NCI-H526 treated with DMSO at 0.1 percent for 48 hours (cell line): ENCODE results near the gene CD163.
"Not testable (repeated sequence)": the region's sequence is repeated elsewhere in the genome, so short reads cannot be mapped to it uniquely, and the experiment has no call there.

Experiments
- DNase-seq: peaks from one replicate; lab custom pipeline; 2025; lab: John Stamatoyannopoulos, UW

The CD163 gene

GRCh38 chr12:7450667-7451066, 52.9 kb downstream of the CD163 start:
- no peak for DNase-seq

GRCh38 chr12:7448099-7448498, 55.5 kb downstream of the CD163 start:
- no peak for DNase-seq

GRCh38 chr12:7444537-7444936, 59.0 kb downstream of the CD163 start:
- DNase-seq, result no peak

DNA sequence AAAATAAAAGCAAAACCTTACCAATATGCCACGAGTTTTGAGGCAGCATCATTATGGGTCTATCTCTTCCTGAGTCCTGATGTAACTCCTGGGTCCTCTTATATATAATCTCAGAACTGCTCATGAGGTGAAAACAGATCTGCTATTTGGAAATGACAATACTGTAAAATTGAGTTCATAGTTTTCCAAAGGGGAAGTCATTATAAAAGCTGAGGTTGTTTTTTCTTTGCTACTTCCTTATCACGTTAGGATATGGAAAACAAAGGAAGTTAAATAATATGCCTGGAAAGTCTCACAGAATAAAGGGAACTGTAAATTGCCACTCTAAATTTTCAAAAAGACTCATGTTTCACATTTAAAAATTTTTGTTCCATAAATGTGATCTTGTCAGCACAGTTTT, 59.5 kb downstream of the CD163 start, which contains the start of gene CD163L1:
Gene CD163L1 (minus strand): TSS at position 78 of the 400 bp plus-strand sequence. CDS start 26 bp downstream, at position 52.
- DNase-seq, result no peak

GRCh38 chr12:7441216-7441615, 62.4 kb downstream of the CD163 start:
- no peak for DNase-seq

- peak; percentile 17 for DNase-seq
These were observed 63.7 kb downstream of the CD163 start for GRCh38 chr12:7439579-7440505.

DNA sequence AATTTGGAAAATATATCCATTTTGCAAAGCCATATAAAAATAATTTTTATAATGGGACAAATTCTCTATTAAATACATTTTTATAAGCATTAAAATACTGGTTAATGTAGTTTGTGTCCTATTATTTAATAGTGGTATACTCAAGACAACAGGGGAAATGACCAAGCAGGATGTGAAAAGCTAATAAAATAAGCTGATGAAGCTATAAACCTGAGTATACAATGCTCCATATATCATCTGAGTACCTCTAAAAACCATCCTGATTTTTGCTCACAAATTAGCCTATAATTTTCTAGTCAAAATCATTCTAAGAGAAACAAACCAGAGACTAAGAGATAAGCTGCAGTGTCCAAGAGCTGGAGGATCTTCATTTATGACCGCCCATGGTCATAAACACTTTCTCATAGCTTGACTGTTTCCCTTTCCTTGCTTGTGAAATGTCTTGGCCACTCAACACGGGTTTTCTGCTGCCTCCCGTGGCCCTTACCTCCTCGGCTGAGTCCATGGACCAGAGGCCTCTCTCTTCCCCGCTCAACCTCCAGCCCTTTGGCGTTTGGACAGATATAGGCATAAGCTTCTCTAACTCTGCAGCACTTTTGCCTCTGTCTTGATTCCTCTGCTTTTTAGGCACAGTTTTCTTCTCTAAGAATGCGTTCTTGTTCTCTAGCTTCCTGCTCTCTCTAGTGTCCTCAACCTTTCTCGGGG, 65.1 kb downstream of the CD163 start:
- DNase-seq, result not testable (repeated sequence)

DNA sequence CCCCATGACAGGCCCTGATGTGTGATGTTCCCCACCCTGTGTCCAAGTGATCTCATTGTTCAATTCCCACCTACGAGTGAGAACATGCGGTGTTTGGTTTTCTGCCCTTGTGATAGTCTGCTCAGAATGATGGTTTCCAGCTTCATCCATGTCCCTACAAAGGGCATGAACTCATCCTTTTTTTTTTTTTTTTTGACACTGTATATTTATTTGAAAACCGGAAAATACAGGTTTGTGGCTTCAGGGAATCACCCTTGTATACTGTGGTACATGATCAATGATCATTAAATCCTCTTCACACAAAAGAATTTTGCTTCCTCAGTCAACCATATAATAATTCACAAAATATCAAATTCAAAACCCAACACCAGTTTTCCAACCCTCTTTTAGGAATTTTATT, 66.1 kb downstream of the CD163 start:
- not testable (repeated sequence) for DNase-seq

DNA sequence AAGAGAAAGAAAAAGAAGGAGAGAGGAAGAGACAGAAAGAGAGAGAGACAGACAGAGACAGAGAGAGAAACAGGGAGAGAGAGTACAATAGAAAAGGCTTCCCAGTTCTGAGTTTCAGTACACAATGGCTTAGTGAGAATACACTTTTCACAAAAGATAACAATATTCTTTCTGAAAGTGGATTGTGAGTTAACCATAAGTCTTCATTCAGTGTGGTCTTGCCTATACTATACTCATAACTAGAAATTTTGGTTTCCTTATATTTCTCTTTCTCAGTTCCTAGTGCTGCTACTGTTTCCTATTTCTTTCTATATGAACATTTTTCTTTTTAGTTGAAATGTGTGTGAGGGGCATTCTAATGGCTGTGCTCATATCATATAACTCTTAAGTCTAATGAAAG, 68.9 kb downstream of the CD163 start:
- DNase-seq, result no peak

GRCh38 chr12:7433276-7433822, 70.2 kb downstream of the CD163 start:
- DNase-seq, result no peak

GRCh38 chr12:7431993-7432685, 71.4 kb downstream of the CD163 start:
- DNase-seq, result no peak
